Activated naive CD4-positive, alpha-beta T cell treated with anti-CD3 and anti-CD28 coated beads, Interleukin-2, amount 50 U/mL, for 24 hours (primary cell): ENCODE results near the gene BRD3OS.

Experiments used
- H3K27ac Mint-ChIP-seq: one replicate; pipeline ENCODE4 v1.8.0; 2021; ENCODE audit warnings: mild to moderate bottlenecking, mixed read lengths
- H3K27me3 Mint-ChIP-seq: one replicate; pipeline ENCODE4 v1.8.0; 2021; ENCODE audit warnings: mixed read lengths
- H3K36me3 Mint-ChIP-seq: one replicate; pipeline ENCODE4 v1.8.0; 2021; ENCODE audit warnings: mixed read lengths
- H3K4me1 Mint-ChIP-seq: one replicate; pipeline ENCODE4 v1.8.0; 2021; ENCODE audit warnings: mixed read lengths
- H3K4me3 Mint-ChIP-seq: one replicate; pipeline ENCODE4 v1.8.0; 2021; ENCODE audit warnings: mild to moderate bottlenecking, mixed read lengths
- H3K9me3 Mint-ChIP-seq: one replicate; pipeline ENCODE4 v1.8.0; 2021; ENCODE audit warnings: mixed read lengths

Gene BRD3OS

GRCh38 chr9:134058716-134059115, 33.4 kb downstream of the BRD3OS start:
- H3K9me3 Mint-ChIP-seq = no peaks in the 10 kb centered on the region

GRCh38 chr9:134059188-134059641, 33.9 kb downstream of the BRD3OS start:
- peaks cover 56% of the 10 kb centered on the region for H3K4me1 Mint-ChIP-seq
- H3K9me3 Mint-ChIP-seq = no peaks in the 10 kb centered on the region
- no peaks in the 10 kb centered on the region for H3K27me3 Mint-ChIP-seq
- no peak overlapping the region for H3K4me3 Mint-ChIP-seq
- no peaks in the 10 kb centered on the region for H3K36me3 Mint-ChIP-seq
- H3K27ac Mint-ChIP-seq = no peak overlapping the region

More at GRCh38 chr9:134058716-134059115, 33.4 kb downstream of the BRD3OS start:
- H3K27ac Mint-ChIP-seq = peak overlapping the region; percentile 68
- H3K4me3 Mint-ChIP-seq = no peak overlapping the region
- H3K4me1 Mint-ChIP-seq = peaks cover 55% of the 10 kb centered on the region
- no peaks in the 10 kb centered on the region for H3K27me3 Mint-ChIP-seq
- H3K36me3 Mint-ChIP-seq = no peaks in the 10 kb centered on the region

- no peak overlapping the region for H3K4me3 Mint-ChIP-seq
- H3K36me3 Mint-ChIP-seq = no peaks in the 10 kb centered on the region
- no peaks in the 10 kb centered on the region for H3K9me3 Mint-ChIP-seq
- H3K27me3 Mint-ChIP-seq = no peaks in the 10 kb centered on the region
- peak overlapping the region; percentile 30 for H3K27ac Mint-ChIP-seq
- H3K4me1 Mint-ChIP-seq = peaks cover 61% of the 10 kb centered on the region
Measured at GRCh38 chr9:134059661-134060395, 34.5 kb downstream of the BRD3OS start.

- no peaks in the 10 kb centered on the region for H3K36me3 Mint-ChIP-seq
- no peak overlapping the region for H3K27ac Mint-ChIP-seq
- no peaks in the 10 kb centered on the region for H3K9me3 Mint-ChIP-seq
- no peak overlapping the region for H3K4me3 Mint-ChIP-seq
- peaks cover 68% of the 10 kb centered on the region for H3K4me1 Mint-ChIP-seq
- no peaks in the 10 kb centered on the region for H3K27me3 Mint-ChIP-seq
Measured at GRCh38 chr9:134060546-134060945, 35.3 kb downstream of the BRD3OS start.

- Mint-ChIP-seq H3K27me3 (no peaks in the 10 kb centered on the region), H3K9me3 (no peaks in the 10 kb centered on the region), H3K36me3 (no peaks in the 10 kb centered on the region), H3K27ac (no peak overlapping the region), H3K4me3 (no peak overlapping the region), H3K4me1 (peaks cover 74% of the 10 kb centered on the region)
Measured at GRCh38 chr9:134061019-134061687, 35.9 kb downstream of the BRD3OS start.

GRCh38 chr9:134061688-134062371, 36.5 kb downstream of the BRD3OS start:
- Mint-ChIP-seq H3K27ac (no peak overlapping the region), H3K4me1 (peaks cover 72% of the 10 kb centered on the region), H3K36me3 (no peaks in the 10 kb centered on the region), H3K4me3 (no peak overlapping the region), H3K9me3 (no peaks in the 10 kb centered on the region), H3K27me3 (no peaks in the 10 kb centered on the region)

- peaks cover 65% of the 10 kb centered on the region for H3K4me1 Mint-ChIP-seq
- H3K36me3 Mint-ChIP-seq = no peaks in the 10 kb centered on the region
- no peaks in the 10 kb centered on the region for H3K27me3 Mint-ChIP-seq
- H3K4me3 Mint-ChIP-seq = no peak overlapping the region
- H3K9me3 Mint-ChIP-seq = no peaks in the 10 kb centered on the region
- no peak overlapping the region for H3K27ac Mint-ChIP-seq
Measured at GRCh38 chr9:134062461-134063087, 37.3 kb downstream of the BRD3OS start.

GRCh38 chr9:134063088-134063570, 37.8 kb downstream of the BRD3OS start:
- Mint-ChIP-seq H3K4me3 (no peak overlapping the region), H3K4me1 (peaks cover 65% of the 10 kb centered on the region), H3K36me3 (no peaks in the 10 kb centered on the region), H3K27me3 (no peaks in the 10 kb centered on the region), H3K9me3 (no peaks in the 10 kb centered on the region), H3K27ac (no peak overlapping the region)

GRCh38 chr9:134063571-134064450, 38.5 kb downstream of the BRD3OS start:
- H3K27me3 Mint-ChIP-seq = no peaks in the 10 kb centered on the region
- no peaks in the 10 kb centered on the region for H3K9me3 Mint-ChIP-seq
- no peak overlapping the region for H3K4me3 Mint-ChIP-seq
- no peaks in the 10 kb centered on the region for H3K36me3 Mint-ChIP-seq
- peaks cover 63% of the 10 kb centered on the region for H3K4me1 Mint-ChIP-seq
- no peak overlapping the region for H3K27ac Mint-ChIP-seq

GRCh38 chr9:134064711-134065110, 39.4 kb downstream of the BRD3OS start:
- no peaks in the 10 kb centered on the region for H3K36me3 Mint-ChIP-seq
- H3K27me3 Mint-ChIP-seq = no peaks in the 10 kb centered on the region
- H3K4me1 Mint-ChIP-seq = peaks cover 65% of the 10 kb centered on the region
- no peak overlapping the region for H3K4me3 Mint-ChIP-seq
- H3K27ac Mint-ChIP-seq = no peak overlapping the region
- H3K9me3 Mint-ChIP-seq = no peaks in the 10 kb centered on the region

- H3K27ac Mint-ChIP-seq = peak overlapping the region; percentile 87
- H3K4me1 Mint-ChIP-seq = peaks cover 55% of the 10 kb centered on the region
- no peaks in the 10 kb centered on the region for H3K9me3 Mint-ChIP-seq
- H3K27me3 Mint-ChIP-seq = no peaks in the 10 kb centered on the region
- no peaks in the 10 kb centered on the region for H3K36me3 Mint-ChIP-seq
- H3K4me3 Mint-ChIP-seq = peak overlapping the region; percentile 89
Measured at GRCh38 chr9:134065612-134066419, 40.5 kb downstream of the BRD3OS start.

GRCh38 chr9:134066526-134066912, 41.2 kb downstream of the BRD3OS start:
- Mint-ChIP-seq H3K9me3 (no peaks in the 10 kb centered on the region), H3K27ac (peak overlapping the region; percentile 87), H3K4me3 (peak overlapping the region; percentile 89), H3K36me3 (no peaks in the 10 kb centered on the region), H3K27me3 (no peaks in the 10 kb centered on the region), H3K4me1 (peaks cover 48% of the 10 kb centered on the region)

- Mint-ChIP-seq H3K4me3 (peak overlapping the region; percentile 89), H3K4me1 (peaks cover 46% of the 10 kb centered on the region), H3K9me3 (no peaks in the 10 kb centered on the region), H3K27ac (peak overlapping the region; percentile 30), H3K27me3 (no peaks in the 10 kb centered on the region), H3K36me3 (no peaks in the 10 kb centered on the region)
Measured at GRCh38 chr9:134066913-134067851, 41.9 kb downstream of the BRD3OS start.
